Smooth muscle cell (in vitro differentiated cells): Measurements from ENCODE around the gene PCBP4. TPM values are rescaled to one million over a fixed set of nuclear protein-coding genes. Genes with fewer than 3 reads are reported as not detected.

Experiments
- DNase-seq: peaks from one replicate; lab custom pipeline; 2025; ENCODE audit not compliant: unreplicated experiment; lab: John Stamatoyannopoulos, UW
- H2AFZ ChIP-seq: fragments of 200-600 bp; sonication (generic); 2 replicates; pipeline ENCODE4 v1.6.0; 2016; ENCODE audit warnings: antibody characterized with exemption, low read depth, mild to moderate bottlenecking
- H3F3A ChIP-seq: fragments of 200-600 bp; sonication (generic); 2 replicates; pipeline ENCODE4 v1.6.0; 2017; ENCODE audit warnings: antibody characterized with exemption, low read depth
- H3K27ac ChIP-seq: fragments of 200-600 bp; sonication (generic); 2 replicates; pipeline ENCODE4 v1.5.1; 2016; ENCODE audit warnings: low read depth, mild to moderate bottlenecking
- H3K27me3 ChIP-seq: fragments of 200-600 bp; sonication (generic); 2 replicates; pipeline ENCODE4 v1.6.1; 2016; ENCODE audit warnings: low read depth, mild to moderate bottlenecking
- H3K36me3 ChIP-seq: fragments of 200-600 bp; sonication (generic); 2 replicates; pipeline ENCODE4 v1.5.1; 2016; ENCODE audit warnings: low read depth
- H3K4me1 ChIP-seq: fragments of 200-600 bp; sonication (generic); 2 replicates; pipeline ENCODE4 v1.5.1; 2016; ENCODE audit warnings: low read depth
- H3K4me2 ChIP-seq: fragments of 200-600 bp; sonication (generic); 2 replicates; pipeline ENCODE4 v1.6.0; 2016; ENCODE audit warnings: mild to moderate bottlenecking
- H3K4me3 ChIP-seq: fragments of 200-600 bp; sonication (generic); 2 replicates; pipeline ENCODE4 v1.5.1; 2016; ENCODE audit warnings: mild to moderate bottlenecking
- H3K79me2 ChIP-seq: fragments of 200-600 bp; sonication (generic); 2 replicates; pipeline ENCODE4 v1.6.0; 2016; ENCODE audit warnings: low read depth, mild to moderate bottlenecking
- H3K9ac ChIP-seq: fragments of 200-600 bp; sonication (generic); 2 replicates; pipeline ENCODE4 v1.6.0; 2016; ENCODE audit warnings: low read depth
- H3K9me3 ChIP-seq: fragments of 200-600 bp; sonication (generic); replicated peaks from 2 replicates; pipeline ENCODE4 v1.5.1; 2016; ENCODE audit warnings: low read depth
- H4K20me1 ChIP-seq: fragments of 200-600 bp; sonication (generic); 2 replicates; pipeline ENCODE4 v1.6.0; 2016; ENCODE audit warnings: low read depth
- CTCF ChIP-seq: fragments of 200-600 bp; sonication (generic); IDR thresholded peaks from 2 replicates; pipeline ENCODE4 v1.5.1; 2017; ENCODE audit warnings: borderline replicate concordance, mild to moderate bottlenecking, antibody characterized with exemption; ENCODE audit not compliant: insufficient read depth, poor library complexity, severe bottlenecking
- WGBS: methylation state at CpG from one replicate; pipeline ENCODE4 v1.1.7; 2016; ENCODE audit warnings: low lambda C conversion rate; 5-methylcytosine and 5-hydroxymethylcytosine counted together
- polyA plus RNA-seq: library from polyadenylated mRNA; unstranded; fragments of >200 nt; fragmentation: Nextera tagmentation; extraction: Ambion mirVana; gene quantifications from 2 replicates; pipeline ENCODE4 v1.2.1, GENCODE V29; 2016
- total RNA-seq: library from RNA; depleted of rRNA; stranded (reverse); fragments of >200 nt; gene quantifications from 2 replicates; pipeline ENCODE4 v1.2.3, GENCODE V29; 2014

Gene PCBP4
- total and polyA plus RNA-seq, 2 experiments from 2014 or later = 42.6 to 81.2 TPM

DNA sequence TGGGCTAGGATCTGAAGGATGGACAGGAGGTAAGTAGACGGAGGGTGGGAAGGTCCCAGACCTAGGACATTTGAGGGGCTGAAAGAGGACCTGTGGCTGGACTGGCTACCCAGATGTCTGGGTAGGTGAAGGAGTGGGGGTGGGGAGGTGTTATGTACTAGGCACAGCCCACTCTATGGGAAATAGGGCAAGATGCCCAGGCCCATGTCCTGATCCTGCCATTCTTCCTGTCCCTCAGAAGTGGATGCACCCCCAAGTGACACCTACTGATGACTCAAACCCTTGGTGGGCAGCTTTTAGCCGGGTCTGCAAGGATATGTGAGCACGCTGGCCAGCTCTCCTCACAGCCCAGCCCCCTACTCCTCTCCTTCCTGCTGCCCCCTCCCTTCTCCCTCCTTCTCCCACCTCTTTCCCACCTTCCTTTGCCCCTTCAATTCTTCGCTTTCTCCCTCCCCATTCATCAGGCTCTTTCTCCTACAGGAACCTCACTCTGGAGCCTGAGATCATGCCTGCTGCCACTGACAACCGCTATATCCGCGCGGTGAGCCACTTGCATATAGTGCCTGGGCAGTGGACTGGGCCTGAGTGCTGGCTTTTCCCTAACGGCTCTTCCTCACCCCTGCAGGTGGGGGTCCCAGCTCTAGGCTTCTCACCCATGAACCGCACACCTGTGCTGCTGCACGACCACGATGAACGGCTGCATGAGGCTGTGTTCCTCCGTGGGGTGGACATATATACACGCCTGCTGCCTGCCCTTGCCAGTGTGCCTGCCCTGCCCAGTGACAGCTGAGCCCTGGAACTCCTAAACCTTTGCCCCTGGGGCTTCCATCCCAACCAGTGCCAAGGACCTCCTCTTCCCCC is 21.3 kb upstream of the PCBP4 start:
- Histone ChIP-seq H3K9me3 (no peaks in the 10 kb centered on the region), H2AFZ (no peak overlapping the region), H3F3A (peaks cover 12% of the 10 kb centered on the region), H3K4me3 (no peak overlapping the region), H3K4me1 (peaks cover 8% of the 10 kb centered on the region), H3K4me2 (no peak overlapping the region), H3K9ac (no peak overlapping the region), H3K36me3 (no peaks in the 10 kb centered on the region), H3K27ac (no peak overlapping the region), H3K79me2 (peaks cover 9% of the 10 kb centered on the region), H3K27me3 (no peaks in the 10 kb centered on the region), H4K20me1 (peaks cover 11% of the 10 kb centered on the region)
- 82% methylated on average over 15 of the region's 15 CpGs for WGBS
- TF ChIP-seq CTCF = no peak
- no peak for DNase-seq

DNA sequence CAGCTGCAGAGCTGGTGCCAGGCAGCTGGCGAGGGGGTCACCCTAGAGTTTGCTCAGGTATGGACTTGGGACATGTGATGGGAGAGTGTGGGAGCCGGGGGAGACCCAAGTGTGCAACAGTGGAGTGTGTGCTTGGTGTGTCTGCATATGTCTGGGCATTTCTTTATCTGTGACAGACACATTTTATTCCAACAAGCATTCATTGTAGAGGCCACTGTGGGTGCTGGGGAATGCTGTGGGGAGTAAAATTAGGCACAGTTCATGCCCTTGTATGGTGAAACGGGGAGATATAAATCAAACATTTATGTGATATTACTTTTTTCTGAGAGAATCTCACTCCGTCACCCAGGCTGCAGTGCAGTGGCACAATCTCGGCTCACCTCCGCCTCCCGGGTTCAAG is 20.3 kb upstream of the PCBP4 start:
- 97% methylated on average over 7 of the region's 7 CpGs for WGBS
- no peak for TF ChIP-seq CTCF
- no peak overlapping the region for H3K27ac ChIP-seq
- peaks cover 10% of the 10 kb centered on the region for H3K4me1 ChIP-seq
- peaks cover 7% of the 10 kb centered on the region for H4K20me1 ChIP-seq
- no peaks in the 10 kb centered on the region for H3K36me3 ChIP-seq
- no peak overlapping the region for H2AFZ ChIP-seq
- H3K4me3 ChIP-seq = no peak overlapping the region
- no peak overlapping the region for H3K4me2 ChIP-seq
- no peak for DNase-seq
- H3K27me3 ChIP-seq = no peaks in the 10 kb centered on the region
- no peaks in the 10 kb centered on the region for H3K9me3 ChIP-seq
- H3K79me2 ChIP-seq = peaks cover 4% of the 10 kb centered on the region
- H3K9ac ChIP-seq = no peak overlapping the region
- H3F3A ChIP-seq = peaks cover 8% of the 10 kb centered on the region

GRCh38 chr3:51986010-51986947 is 19.0 kb upstream of the PCBP4 start:
- Histone ChIP-seq H3K36me3 (no peaks in the 10 kb centered on the region), H4K20me1 (no peaks in the 10 kb centered on the region), H3K4me2 (no peak overlapping the region), H3K9ac (no peak overlapping the region), H3K4me1 (peaks cover 17% of the 10 kb centered on the region), H3K27ac (no peak overlapping the region), H3K9me3 (no peaks in the 10 kb centered on the region), H3K27me3 (no peaks in the 10 kb centered on the region), H3K4me3 (no peak overlapping the region), H3K79me2 (peaks cover 6% of the 10 kb centered on the region), H2AFZ (no peak overlapping the region), H3F3A (no peaks in the 10 kb centered on the region)
- DNase-seq = no peak
- 90% methylated on average over 12 of the region's 12 CpGs for WGBS
- no peak for TF ChIP-seq CTCF
